ENCODE data around the gene RAP1B.

Gene RAP1B

DNA sequence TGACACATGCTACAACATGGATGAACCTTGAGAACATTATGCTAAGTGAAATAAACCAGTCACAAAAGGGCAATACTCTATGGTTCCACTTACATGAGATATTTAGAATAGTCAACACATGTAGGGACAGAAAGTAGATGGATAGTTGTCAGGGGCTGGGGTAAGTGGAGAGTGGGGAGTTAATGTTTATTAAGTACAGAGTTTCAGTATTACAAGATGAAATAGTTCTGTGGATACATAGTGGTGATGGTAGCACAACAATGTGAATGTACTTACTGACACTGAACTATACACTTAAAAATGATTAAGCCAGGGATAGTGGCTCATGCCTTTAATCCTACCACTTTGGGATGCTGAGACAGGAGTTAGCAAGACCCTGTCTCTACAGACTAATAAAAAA lies 84.8 kb downstream of the RAP1B start:
- TF ChIP-seq, protein P1, sequence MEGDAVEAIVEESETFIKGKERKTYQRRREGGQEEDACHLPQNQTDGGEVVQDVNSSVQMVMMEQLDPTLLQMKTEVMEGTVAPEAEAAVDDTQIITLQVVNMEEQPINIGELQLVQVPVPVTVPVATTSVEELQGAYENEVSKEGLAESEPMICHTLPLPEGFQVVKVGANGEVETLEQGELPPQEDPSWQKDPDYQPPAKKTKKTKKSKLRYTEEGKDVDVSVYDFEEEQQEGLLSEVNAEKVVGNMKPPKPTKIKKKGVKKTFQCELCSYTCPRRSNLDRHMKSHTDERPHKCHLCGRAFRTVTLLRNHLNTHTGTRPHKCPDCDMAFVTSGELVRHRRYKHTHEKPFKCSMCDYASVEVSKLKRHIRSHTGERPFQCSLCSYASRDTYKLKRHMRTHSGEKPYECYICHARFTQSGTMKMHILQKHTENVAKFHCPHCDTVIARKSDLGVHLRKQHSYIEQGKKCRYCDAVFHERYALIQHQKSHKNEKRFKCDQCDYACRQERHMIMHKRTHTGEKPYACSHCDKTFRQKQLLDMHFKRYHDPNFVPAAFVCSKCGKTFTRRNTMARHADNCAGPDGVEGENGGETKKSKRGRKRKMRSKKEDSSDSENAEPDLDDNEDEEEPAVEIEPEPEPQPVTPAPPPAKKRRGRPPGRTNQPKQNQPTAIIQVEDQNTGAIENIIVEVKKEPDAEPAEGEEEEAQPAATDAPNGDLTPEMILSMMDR (IDR thresholded peaks at IDR 0.05; ENCODE audit: extremely low read depth, missing control alignments), result no peak
- no peak for DNase-seq (ENCODE audit: low spot score)

DNA sequence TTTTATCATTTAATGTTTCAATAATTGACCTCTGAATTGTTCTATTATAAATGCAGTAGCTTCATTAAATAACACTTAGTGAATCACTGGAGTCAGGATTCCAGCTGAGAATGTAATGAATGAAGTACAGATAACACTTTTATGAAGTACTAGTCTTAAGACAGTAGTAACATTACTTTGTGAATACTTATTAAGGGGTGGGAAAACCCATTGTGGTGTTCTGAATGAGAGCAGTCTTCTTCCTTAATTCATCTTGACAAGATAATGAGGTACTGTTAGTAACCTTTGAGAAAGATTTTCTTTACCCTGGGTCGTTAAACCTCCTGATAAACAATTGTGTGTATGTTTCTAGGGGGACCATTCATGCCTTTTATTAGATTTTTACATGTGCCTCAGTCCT lies 88.8 kb downstream of the RAP1B start:
- DNase-seq (ENCODE audit: low spot score), result no peak
- TF ChIP-seq, protein P1 (IDR thresholded peaks at IDR 0.05; ENCODE audit: extremely low read depth, missing control alignments), result no peak

Measured in GM20000 (cell line).